ENCODE measurements around the gene ERGIC3. TPM values are rescaled to one million over a fixed set of nuclear protein-coding genes. Genes with fewer than 3 reads are reported as not detected.

Gene ERGIC3
- 201 and 346 TPM in 2 replicates for total RNA-seq

GRCh38 chr20:35541783-35542662 is at the start of gene ERGIC3:
Gene ERGIC3 (plus strand): TSS chr20:35542078. CDS start chr20:35542098, 20 bp downstream.

GRCh38 chr20:35529552-35529951 is 12.3 kb upstream of the ERGIC3 start, which contains the start of gene C20orf173:
Gene C20orf173 (minus strand): TSS chr20:35529652. CDS start chr20:35529373, 279 bp downstream.

Small RNA genes lying within 50 kb of the gene (small RNA-seq; reads per million reads assigned to genes)
- gene RPL37P1: not detected

Other genes with a start within 250 kb of the ERGIC3 start
- gene FAM83C, start 249.7 kb upstream of the ERGIC3 start, total RNA-seq: not detected in 2 replicates
- 22.0 and 24.2 TPM in 2 replicates for gene UQCC1, start 130.1 kb upstream of the ERGIC3 start, total RNA-seq
- gene GDF5, start 103.8 kb upstream of the ERGIC3 start, total RNA-seq: 2.5 and 5.5 TPM in 2 replicates
- gene CEP250, start 86.5 kb upstream of the ERGIC3 start, total RNA-seq: 14.7 and 18.8 TPM in 2 replicates
- not detected in 2 replicates for gene C20orf173, start 12.4 kb upstream of the ERGIC3 start, total RNA-seq
- gene SPAG4, start 73.8 kb downstream of the ERGIC3 start, total RNA-seq: 6.5 and 12.1 TPM in 2 replicates
- gene CPNE1, start 122.8 kb downstream of the ERGIC3 start, total RNA-seq: 140 and 147 TPM in 2 replicates
- 48.1 and 66.7 TPM in 2 replicates for gene RBM12, start 122.8 kb downstream of the ERGIC3 start, total RNA-seq
- gene NFS1, start 157.3 kb downstream of the ERGIC3 start, total RNA-seq: 36.0 and 45.2 TPM in 2 replicates
- 96.4 and 166 TPM in 2 replicates for gene ROMO1, start 157.3 kb downstream of the ERGIC3 start, total RNA-seq
- gene RBM39, start 200.2 kb downstream of the ERGIC3 start, total RNA-seq: 239 and 285 TPM in 2 replicates
- 18.7 and 29.1 TPM in 2 replicates for gene PHF20, start 229.9 kb downstream of the ERGIC3 start, total RNA-seq